Activated T-helper 2 cell treated with anti-CD3 and anti-CD28 coated beads, Interferon-gamma antibody, Interleukin-2, Interleukin-4, amounts not matched to agents 10 μg/mL and 5 μg/mL and 100 μg/mL, durations not matched to agents 14 hours and 24 hours and 36 hours (primary cell): ENCODE results near the gene KCNK7. TPM values are rescaled to one million over a fixed set of nuclear protein-coding genes. Genes with fewer than 3 reads are reported as not detected.

Experiments used
- DNase-seq: peaks from one replicate; pipeline ENCODE4 v3.0.0; 2021; ENCODE audit warnings: low spot score
- H3K27ac Mint-ChIP-seq: one replicate; pipeline ENCODE4 v1.8.0; 2021; ENCODE audit warnings: mixed read lengths
- H3K27me3 Mint-ChIP-seq: one replicate; pipeline ENCODE4 v1.8.0; 2021; ENCODE audit warnings: low read depth, mixed read lengths
- H3K36me3 Mint-ChIP-seq: one replicate; pipeline ENCODE4 v1.8.0; 2021; ENCODE audit warnings: low read depth, mixed read lengths
- H3K4me1 Mint-ChIP-seq: one replicate; pipeline ENCODE4 v1.8.0; 2021; ENCODE audit warnings: low read depth, mixed read lengths
- H3K4me3 Mint-ChIP-seq: one replicate; pipeline ENCODE4 v1.8.0; 2021; ENCODE audit warnings: low read depth, mild to moderate bottlenecking, moderate library complexity, mixed read lengths
- H3K9me3 Mint-ChIP-seq: one replicate; pipeline ENCODE4 v1.8.0; 2021; ENCODE audit warnings: mixed read lengths
- intact Hi-C: fragments of 100-400 bp; cut with micrococcal nuclease; formaldehyde crosslinking; loops from one replicate; pipeline ENCODE4 v1.15.1; 2023
- total RNA-seq: library from RNA; stranded (reverse); gene quantifications from 2 replicates; pipeline ENCODE4 v1.2.3, GENCODE V29; 2022

KCNK7 gene
- total RNA-seq, 1 donor from 2014 or later: 0.78 TPM

GRCh38 chr11:65599216-65599954, 3.8 kb upstream of the KCNK7 start:
- intact Hi-C loops: no loop called here
- Mint-ChIP-seq H3K4me3 (no peak overlapping the region), H3K27me3 (no peaks in the 10 kb centered on the region), H3K9me3 (no peaks in the 10 kb centered on the region), H3K4me1 (peaks cover 10% of the 10 kb centered on the region), H3K27ac (no peak overlapping the region), H3K36me3 (peaks cover 42% of the 10 kb centered on the region)
- no peak for DNase-seq

GRCh38 chr11:65598258-65598699, 2.7 kb upstream of the KCNK7 start:
- H3K9me3 Mint-ChIP-seq: no peaks in the 10 kb centered on the region
- no peak overlapping the region for H3K4me3 Mint-ChIP-seq
- intact Hi-C loops: no loop called here
- DNase-seq: no peak
- H3K4me1 Mint-ChIP-seq: peaks cover 10% of the 10 kb centered on the region
- H3K27me3 Mint-ChIP-seq: no peaks in the 10 kb centered on the region
- H3K36me3 Mint-ChIP-seq: peaks cover 41% of the 10 kb centered on the region
- H3K27ac Mint-ChIP-seq: no peak overlapping the region

GRCh38 chr11:65596520-65596919, 920 bp upstream of the KCNK7 start:
- DNase-seq: no peak
- Mint-ChIP-seq H3K4me3 (no peak overlapping the region), H3K9me3 (no peaks in the 10 kb centered on the region), H3K36me3 (peaks cover 40% of the 10 kb centered on the region), H3K27me3 (no peaks in the 10 kb centered on the region), H3K4me1 (peaks cover 10% of the 10 kb centered on the region), H3K27ac (peak overlapping the region; percentile 8)
- intact Hi-C loops: no loop called here

- Mint-ChIP-seq H3K9me3 (no peaks in the 10 kb centered on the region), H3K27ac (peak overlapping the region; percentile 19), H3K36me3 (peaks cover 42% of the 10 kb centered on the region), H3K4me1 (peaks cover 13% of the 10 kb centered on the region), H3K4me3 (no peak overlapping the region), H3K27me3 (no peaks in the 10 kb centered on the region)
- no peak for DNase-seq
- intact Hi-C loops: no loop called here
Measured at GRCh38 chr11:65595131-65595530, 469 bp downstream of the KCNK7 start.

- Mint-ChIP-seq H3K4me3 (no peak overlapping the region), H3K27me3 (no peaks in the 10 kb centered on the region), H3K9me3 (no peaks in the 10 kb centered on the region), H3K36me3 (peaks cover 46% of the 10 kb centered on the region), H3K27ac (no peak overlapping the region), H3K4me1 (peaks cover 19% of the 10 kb centered on the region)
- intact Hi-C loops: no loop called here
- DNase-seq: no peak
Measured at GRCh38 chr11:65593518-65594414, 1.8 kb downstream of the KCNK7 start.

- no peaks in the 10 kb centered on the region for H3K9me3 Mint-ChIP-seq
- H3K36me3 Mint-ChIP-seq: peaks cover 46% of the 10 kb centered on the region
- H3K4me3 Mint-ChIP-seq: no peak overlapping the region
- intact Hi-C loops: no loop called here
- H3K4me1 Mint-ChIP-seq: peaks cover 26% of the 10 kb centered on the region
- no peak overlapping the region for H3K27ac Mint-ChIP-seq
- no peak for DNase-seq
- H3K27me3 Mint-ChIP-seq: no peaks in the 10 kb centered on the region
Measured at GRCh38 chr11:65592858-65593517, 2.6 kb downstream of the KCNK7 start.

- DNase-seq: no peak
- no peaks in the 10 kb centered on the region for H3K27me3 Mint-ChIP-seq
- no peak overlapping the region for H3K27ac Mint-ChIP-seq
- no peaks in the 10 kb centered on the region for H3K9me3 Mint-ChIP-seq
- H3K4me1 Mint-ChIP-seq: peaks cover 34% of the 10 kb centered on the region
- no peak overlapping the region for H3K4me3 Mint-ChIP-seq
- peaks cover 47% of the 10 kb centered on the region for H3K36me3 Mint-ChIP-seq
- intact Hi-C loops: no loop called here
Measured at GRCh38 chr11:65591939-65592857, 3.4 kb downstream of the KCNK7 start.

- no peak for DNase-seq
- intact Hi-C loops: no loop called here
- H3K27ac Mint-ChIP-seq: peak overlapping the region; percentile 35
- peaks cover 38% of the 10 kb centered on the region for H3K4me1 Mint-ChIP-seq
- no peak overlapping the region for H3K4me3 Mint-ChIP-seq
- peaks cover 54% of the 10 kb centered on the region for H3K36me3 Mint-ChIP-seq
- no peaks in the 10 kb centered on the region for H3K27me3 Mint-ChIP-seq
- H3K9me3 Mint-ChIP-seq: no peaks in the 10 kb centered on the region
Measured at GRCh38 chr11:65590240-65590738, 5.3 kb downstream of the KCNK7 start.

- H3K4me1 Mint-ChIP-seq: peaks cover 34% of the 10 kb centered on the region
- no peaks in the 10 kb centered on the region for H3K9me3 Mint-ChIP-seq
- no peak for DNase-seq
- H3K4me3 Mint-ChIP-seq: no peak overlapping the region
- intact Hi-C loops: loop anchor here (2.0 kb wide), 2 partner anchors 25 to 49 kb away; partner anchors contain the start of genes MAP3K11 and PCNX3
- H3K27me3 Mint-ChIP-seq: no peaks in the 10 kb centered on the region
- H3K36me3 Mint-ChIP-seq: peaks cover 55% of the 10 kb centered on the region
- H3K27ac Mint-ChIP-seq: peak overlapping the region; percentile 93
Measured at GRCh38 chr11:65589444-65590239, 6.0 kb downstream of the KCNK7 start.

- Mint-ChIP-seq H3K4me1 (peaks cover 37% of the 10 kb centered on the region), H3K27me3 (no peaks in the 10 kb centered on the region), H3K9me3 (no peaks in the 10 kb centered on the region), H3K36me3 (peaks cover 56% of the 10 kb centered on the region), H3K27ac (peak overlapping the region; percentile 93), H3K4me3 (peak overlapping the region; percentile 69)
- DNase-seq: peak; percentile 70
- intact Hi-C loops: loop anchor here (1.0 to 2.0 kb wide), 3 partner anchors 14 to 48 kb away; partner anchors contain the start of genes MAP3K11 and PCNX3
Measured at GRCh38 chr11:65588199-65589054, 7.2 kb downstream of the KCNK7 start.
